Stomach (tissue), 4 donors: ENCODE results near the gene KIR3DL1.

Source experiments
- POLR2A ChIP-seq, 4 donors: fragments of 450-650 bp; IDR thresholded peaks; one replicate each; pipeline ENCODE4 v1.6.1; 2016; ENCODE audit warnings: antibody characterized with exemption in 4 of 4, control low read depth in 2 of 4, mild to moderate bottlenecking in 1 of 4, moderate library complexity in 1 of 4
- POLR2AphosphoS5 ChIP-seq, 3 donors: sonication (generic); formaldehyde crosslinking; IDR thresholded peaks; one replicate each; pipeline ENCODE4 v1.6.1; 2016; ENCODE audit warnings: antibody characterized with exemption in 3 of 3
- TF ChIP-seq, protein P1 (sequence below), 7 experiments: fragments of 450-650 bp in 4 of 7; fragments of 200-600 bp in 3 of 7; sonication (generic) in 3 of 7; IDR thresholded peaks; one replicate each; pipeline ENCODE4 v1.5.1; 2016 to 2019; ENCODE audit warnings: antibody characterized with exemption in 7 of 7, control low read depth in 2 of 7, mild to moderate bottlenecking in 1 of 7

DNA sequence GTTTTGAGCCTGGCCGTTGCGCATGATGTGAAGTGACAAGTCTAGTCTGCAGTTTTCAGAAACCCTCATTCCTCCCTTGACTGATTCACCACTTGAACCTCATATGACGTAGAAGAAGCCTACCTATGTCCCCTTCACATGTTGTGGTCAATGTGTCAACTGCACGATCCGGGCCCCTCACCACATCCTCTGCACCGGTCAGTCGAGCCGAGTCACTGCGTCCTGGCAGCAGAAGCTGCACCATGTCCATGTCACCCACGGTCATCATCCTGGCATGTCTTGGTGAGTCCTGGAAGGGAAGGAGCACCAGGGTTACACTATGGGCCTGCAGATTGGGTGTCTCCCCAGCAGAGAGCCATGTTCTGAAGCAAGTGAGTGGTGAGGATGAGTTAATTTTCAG is 12.9 kb upstream of the KIR3DL1 start, which contains the start of gene KIR2DL4:
- TF ChIP-seq POLR2AphosphoS5 (IDR thresholded peaks at IDR 0.05) (no peak), POLR2A (IDR thresholded peaks at IDR 0.05) (no peak)
- TF ChIP-seq, protein P1, sequence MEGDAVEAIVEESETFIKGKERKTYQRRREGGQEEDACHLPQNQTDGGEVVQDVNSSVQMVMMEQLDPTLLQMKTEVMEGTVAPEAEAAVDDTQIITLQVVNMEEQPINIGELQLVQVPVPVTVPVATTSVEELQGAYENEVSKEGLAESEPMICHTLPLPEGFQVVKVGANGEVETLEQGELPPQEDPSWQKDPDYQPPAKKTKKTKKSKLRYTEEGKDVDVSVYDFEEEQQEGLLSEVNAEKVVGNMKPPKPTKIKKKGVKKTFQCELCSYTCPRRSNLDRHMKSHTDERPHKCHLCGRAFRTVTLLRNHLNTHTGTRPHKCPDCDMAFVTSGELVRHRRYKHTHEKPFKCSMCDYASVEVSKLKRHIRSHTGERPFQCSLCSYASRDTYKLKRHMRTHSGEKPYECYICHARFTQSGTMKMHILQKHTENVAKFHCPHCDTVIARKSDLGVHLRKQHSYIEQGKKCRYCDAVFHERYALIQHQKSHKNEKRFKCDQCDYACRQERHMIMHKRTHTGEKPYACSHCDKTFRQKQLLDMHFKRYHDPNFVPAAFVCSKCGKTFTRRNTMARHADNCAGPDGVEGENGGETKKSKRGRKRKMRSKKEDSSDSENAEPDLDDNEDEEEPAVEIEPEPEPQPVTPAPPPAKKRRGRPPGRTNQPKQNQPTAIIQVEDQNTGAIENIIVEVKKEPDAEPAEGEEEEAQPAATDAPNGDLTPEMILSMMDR (IDR thresholded peaks at IDR 0.05): no peak
